Peyer's patch (tissue), 4 donors: ENCODE data around the gene ANGPTL1.

Experiments used
- POLR2A ChIP-seq, 2 donors: fragments of 450-650 bp; IDR thresholded peaks; one replicate each; pipeline ENCODE4 v1.5.1; 2017; ENCODE audit warnings: antibody characterized with exemption in 2 of 2, mild to moderate bottlenecking in 2 of 2, moderate library complexity in 2 of 2
- TF ChIP-seq, protein P1 (sequence below), 6 experiments: fragments of 450-650 bp in 4 of 6; fragments of 200-600 bp in 2 of 6; sonication (generic) in 1 of 6; IDR thresholded peaks; one replicate each; pipeline ENCODE4 v1.5.1; 2017 to 2019; ENCODE audit warnings: antibody characterized with exemption in 6 of 6, mild to moderate bottlenecking in 3 of 6, moderate library complexity in 1 of 6

DNA sequence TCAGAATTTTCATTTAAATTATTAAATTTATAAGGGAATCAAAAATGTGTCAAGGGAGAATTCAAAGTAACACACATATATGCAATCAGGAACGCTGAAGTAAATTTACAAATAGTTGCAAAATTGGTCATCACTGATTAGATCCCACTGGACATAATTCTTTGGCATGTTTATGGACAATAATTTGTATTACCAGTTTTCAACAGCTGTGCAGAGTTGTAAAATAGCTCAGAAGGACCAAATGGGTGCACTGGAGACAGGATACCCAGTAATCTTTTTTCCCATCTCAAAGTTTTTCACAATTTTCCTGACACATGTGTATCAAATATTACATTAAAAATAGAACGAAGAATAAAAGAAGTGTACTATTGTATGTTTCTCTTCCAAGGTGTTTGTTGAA lies 4.1 kb upstream of the ANGPTL1 start:
- no peak for TF ChIP-seq POLR2A (IDR thresholded peaks at IDR 0.05)
- TF ChIP-seq, protein P1, sequence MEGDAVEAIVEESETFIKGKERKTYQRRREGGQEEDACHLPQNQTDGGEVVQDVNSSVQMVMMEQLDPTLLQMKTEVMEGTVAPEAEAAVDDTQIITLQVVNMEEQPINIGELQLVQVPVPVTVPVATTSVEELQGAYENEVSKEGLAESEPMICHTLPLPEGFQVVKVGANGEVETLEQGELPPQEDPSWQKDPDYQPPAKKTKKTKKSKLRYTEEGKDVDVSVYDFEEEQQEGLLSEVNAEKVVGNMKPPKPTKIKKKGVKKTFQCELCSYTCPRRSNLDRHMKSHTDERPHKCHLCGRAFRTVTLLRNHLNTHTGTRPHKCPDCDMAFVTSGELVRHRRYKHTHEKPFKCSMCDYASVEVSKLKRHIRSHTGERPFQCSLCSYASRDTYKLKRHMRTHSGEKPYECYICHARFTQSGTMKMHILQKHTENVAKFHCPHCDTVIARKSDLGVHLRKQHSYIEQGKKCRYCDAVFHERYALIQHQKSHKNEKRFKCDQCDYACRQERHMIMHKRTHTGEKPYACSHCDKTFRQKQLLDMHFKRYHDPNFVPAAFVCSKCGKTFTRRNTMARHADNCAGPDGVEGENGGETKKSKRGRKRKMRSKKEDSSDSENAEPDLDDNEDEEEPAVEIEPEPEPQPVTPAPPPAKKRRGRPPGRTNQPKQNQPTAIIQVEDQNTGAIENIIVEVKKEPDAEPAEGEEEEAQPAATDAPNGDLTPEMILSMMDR (IDR thresholded peaks at IDR 0.05), result no peak
